SK-N-SH treated with all-trans-retinoic acid at 6 μM for 48 hours (cell line): Measurements from ENCODE around the gene HTR1A.

Source experiments
- ARNTL ChIP-seq: fragments of 450-650 bp; formaldehyde crosslinking; IDR thresholded peaks from 2 replicates; pipeline ENCODE4 v1.5.0; 2020; ENCODE audit warnings: low read depth, mild to moderate bottlenecking, moderate library complexity, borderline replicate concordance
- CREB5 ChIP-seq: fragments of 250-450 bp; sonication (Bioruptor Pico); IDR thresholded peaks from 2 replicates; pipeline ENCODE4 v1.5.1; 2020; ENCODE audit warnings: low read depth, mild to moderate bottlenecking, moderate library complexity
- ESRRG ChIP-seq: fragments of 250-450 bp; sonication (Bioruptor Pico); IDR thresholded peaks from 2 replicates; pipeline ENCODE4 v1.6.1; 2021; ENCODE audit warnings: mild to moderate bottlenecking
- PATZ1 ChIP-seq: fragments of 250-450 bp; sonication (Bioruptor Pico); IDR thresholded peaks from 2 replicates; pipeline ENCODE4 v1.8.0; 2020; ENCODE audit warnings: mild to moderate bottlenecking, moderate library complexity, borderline replicate concordance
- ZC3H10 ChIP-seq: fragments of 250-450 bp; sonication (Bioruptor Pico); IDR thresholded peaks from 2 replicates; pipeline ENCODE4 v1.5.1; 2021; ENCODE audit warnings: mild to moderate bottlenecking, moderate library complexity
- ZFP3 ChIP-seq: fragments of 250-450 bp; sonication (Bioruptor Pico); IDR thresholded peaks from 2 replicates; pipeline ENCODE4 v1.5.0; 2020; ENCODE audit warnings: mild to moderate bottlenecking, moderate library complexity
- ZFP30 ChIP-seq: fragments of 450-650 bp; formaldehyde crosslinking; IDR thresholded peaks from 2 replicates; pipeline ENCODE4 v1.5.0; 2022; ENCODE audit warnings: mild to moderate bottlenecking, moderate library complexity
- ZNF565 ChIP-seq: fragments of 450-650 bp; formaldehyde crosslinking; conservative IDR thresholded peaks from 2 replicates; pipeline ENCODE4 v1.5.0; 2020; ENCODE audit warnings: low read depth, mild to moderate bottlenecking, moderate library complexity

- TF ChIP-seq ZFP30 (CRISPR knock-in tag) (no peak), ZC3H10 (CRISPR knock-in tag) (no peak), PATZ1 (CRISPR knock-in tag) (no peak), ZNF565 (CRISPR knock-in tag) (no peak), ZFP3 (no peak), ESRRG (CRISPR knock-in tag) (no peak), CREB5 (CRISPR knock-in tag) (no peak), ARNTL (CRISPR knock-in tag) (no peak)
Measured at GRCh38 chr5:63959177-63959982, 2.9 kb downstream of the HTR1A start.
